H9 (cell line): ENCODE data around the gene SLC25A26. TPM values are rescaled to one million over a fixed set of nuclear protein-coding genes. Genes with fewer than 3 reads are reported as not detected.

Experiments
- DNase-seq: peaks from one replicate; pipeline ENCODE4 v3.0.0-alpha.2; 2017
- H2AFZ ChIP-seq: one replicate; pipeline ENCODE4 v1.6.1; 2013; ENCODE audit warnings: mild to moderate bottlenecking, low read length, control low read depth, moderate library complexity
- H2AK5ac ChIP-seq: 2 replicates; pipeline ENCODE4 v1.6.1; 2013; ENCODE audit warnings: low read length, control low read depth, mixed read lengths; ENCODE audit not compliant: insufficient read length
- H2BK120ac ChIP-seq: one replicate; pipeline ENCODE4 v1.6.1; 2013; ENCODE audit warnings: low read depth, mild to moderate bottlenecking, low read length, control low read depth, inconsistent platforms; ENCODE audit not compliant: poor library complexity, severe bottlenecking
- H2BK12ac ChIP-seq: 2 replicates; pipeline ENCODE4 v1.6.1; 2013; ENCODE audit warnings: low read length, control low read depth, mixed read lengths, low read depth; ENCODE audit not compliant: insufficient read length
- H2BK15ac ChIP-seq: 2 replicates; pipeline ENCODE4 v1.6.1; 2013; ENCODE audit warnings: low read depth, low read length, control low read depth
- H2BK20ac ChIP-seq: one replicate; pipeline ENCODE4 v1.6.1; 2013; ENCODE audit warnings: low read depth, mild to moderate bottlenecking, low read length, control low read depth, inconsistent platforms; ENCODE audit not compliant: poor library complexity, severe bottlenecking
- H2BK5ac ChIP-seq: 2 replicates; pipeline ENCODE4 v1.6.1; 2013; ENCODE audit warnings: low read length, control low read depth, mixed read lengths; ENCODE audit not compliant: insufficient read length
- H3K14ac ChIP-seq: 2 replicates; pipeline ENCODE4 v1.6.1; 2013; ENCODE audit warnings: low read length, control low read depth; ENCODE audit not compliant: insufficient read depth
- H3K18ac ChIP-seq: 2 replicates; pipeline ENCODE4 v1.6.1; 2013; ENCODE audit warnings: low read depth, mild to moderate bottlenecking, mixed read lengths, low read length, control low read depth; ENCODE audit not compliant: insufficient read length
- H3K23ac ChIP-seq: 2 replicates; pipeline ENCODE4 v1.6.1; 2013; ENCODE audit warnings: low read length, control low read depth, mixed read lengths, low read depth; ENCODE audit not compliant: insufficient read length
- H3K23me2 ChIP-seq: 2 replicates; pipeline ENCODE4 v1.6.1; 2013; ENCODE audit warnings: low read depth, mild to moderate bottlenecking, mixed read lengths, low read length, control low read depth; ENCODE audit not compliant: insufficient read length, poor library complexity, severe bottlenecking
- H3K27ac ChIP-seq: 2 replicates; pipeline ENCODE4 v1.5.1; 2013; ENCODE audit warnings: low read length, control low read depth, mixed read lengths, low read depth; ENCODE audit not compliant: insufficient read length
- H3K27me3 ChIP-seq: 2 replicates; pipeline ENCODE4 v1.6.1; 2013; ENCODE audit warnings: low read length, control low read depth, inconsistent platforms; ENCODE audit not compliant: insufficient read depth
- H3K4ac ChIP-seq: 2 replicates; pipeline ENCODE4 v1.6.1; 2013; ENCODE audit warnings: low read depth, mild to moderate bottlenecking, control low read depth, inconsistent platforms, low read length, moderate library complexity
- H3K4me1 ChIP-seq: 2 replicates; pipeline ENCODE4 v1.6.1; 2013; ENCODE audit warnings: low read length, control low read depth, inconsistent platforms; ENCODE audit not compliant: insufficient read depth
- H3K4me2 ChIP-seq: 2 replicates; pipeline ENCODE4 v1.6.1; 2013; ENCODE audit warnings: low read length, control low read depth, mixed read lengths; ENCODE audit not compliant: insufficient read length, insufficient read depth
- H3K56ac ChIP-seq: 2 replicates; pipeline ENCODE4 v1.6.1; 2013; ENCODE audit warnings: low read depth, mild to moderate bottlenecking, mixed read lengths, low read length, control low read depth; ENCODE audit not compliant: insufficient read length
- H3K79me1 ChIP-seq: 2 replicates; pipeline ENCODE4 v1.6.1; 2013; ENCODE audit warnings: low read depth, mild to moderate bottlenecking, moderate library complexity, low read length, control low read depth, inconsistent platforms; ENCODE audit not compliant: insufficient read depth, poor library complexity, severe bottlenecking
- H3K79me2 ChIP-seq: 2 replicates; pipeline ENCODE4 v1.6.1; 2013; ENCODE audit warnings: low read length, control low read depth, inconsistent platforms; ENCODE audit not compliant: insufficient read depth
- H3K9ac ChIP-seq: 2 replicates; pipeline ENCODE4 v1.6.1; 2013; ENCODE audit warnings: low read length, control low read depth, mixed read lengths; ENCODE audit not compliant: insufficient read length; ENCODE audit errors: extremely low read depth
- H3K9me3 ChIP-seq: one replicate; pipeline ENCODE4 v1.6.1; 2013; ENCODE audit warnings: low read depth, low read length, inconsistent platforms; ENCODE audit not compliant: control insufficient read depth
- H3T11ph ChIP-seq: one replicate; pipeline ENCODE4 v1.6.1; 2013; ENCODE audit warnings: mild to moderate bottlenecking, low read length, control low read depth, inconsistent platforms
- H4K20me1 ChIP-seq: one replicate; pipeline ENCODE4 v1.6.1; 2013; ENCODE audit not compliant: control insufficient read depth, insufficient read length, insufficient read depth
- H4K5ac ChIP-seq: 2 replicates; pipeline ENCODE4 v1.6.1; 2013; ENCODE audit warnings: low read depth, mild to moderate bottlenecking, mixed read lengths, low read length, control low read depth; ENCODE audit not compliant: insufficient read length
- H4K8ac ChIP-seq: replicated peaks from 2 replicates; pipeline ENCODE4 v1.6.1; 2013; ENCODE audit warnings: low read length, control low read depth, mixed read lengths, low read depth; ENCODE audit not compliant: insufficient read length
- H4K91ac ChIP-seq: 2 replicates; pipeline ENCODE4 v1.6.1; 2013; ENCODE audit warnings: low read depth, mild to moderate bottlenecking, moderate library complexity, mixed read lengths, low read length, control low read depth; ENCODE audit not compliant: insufficient read length
- H3K27ac Mint-ChIP-seq, 3 experiments: 2 replicates in 2 of 3; 3 replicates in 1 of 3; pipeline ENCODE4 v1.8.0; 2020 to 2021; ENCODE audit warnings: mixed read lengths in 3 of 3, mild to moderate bottlenecking in 1 of 3, moderate library complexity in 1 of 3
- H3K27me3 Mint-ChIP-seq: 2 replicates; pipeline ENCODE4 v1.8.0; 2021; ENCODE audit warnings: low read depth, mild to moderate bottlenecking, moderate library complexity, mixed read lengths
- H3K36me3 Mint-ChIP-seq, 3 experiments: 2 replicates in 2 of 3; 3 replicates in 1 of 3; pipeline ENCODE4 v1.8.0; 2020 to 2021; ENCODE audit warnings: low read depth in 3 of 3, mixed read lengths in 3 of 3; ENCODE audit not compliant: insufficient read depth in 1 of 3
- H3K4me1 Mint-ChIP-seq, 2 experiments: 2 replicates each; pipeline ENCODE4 v1.8.0; 2020; ENCODE audit warnings: mixed read lengths in 2 of 2
- H3K4me3 Mint-ChIP-seq, 2 experiments: 2 replicates in 1 of 2; 3 replicates in 1 of 2; pipeline ENCODE4 v1.8.0; 2020 to 2021; ENCODE audit warnings: mild to moderate bottlenecking in 2 of 2, mixed read lengths in 2 of 2, moderate library complexity in 1 of 2
- H3K9me3 Mint-ChIP-seq, 2 experiments: 2 replicates in 1 of 2; 3 replicates in 1 of 2; pipeline ENCODE4 v1.8.0; 2020; ENCODE audit warnings: mild to moderate bottlenecking in 2 of 2, mixed read lengths in 2 of 2, moderate library complexity in 1 of 2
- CTCF ChIP-seq: fragments of 200-600 bp; sonication (generic); conservative IDR thresholded peaks from 3 replicates; pipeline ENCODE4 v1.8.0; 2021; ENCODE audit warnings: antibody characterized with exemption, mild to moderate bottlenecking
- WGBS: extraction: QIAGEN DNeasy Blood & Tissue Kit; methylation state at CpG from one replicate; pipeline ENCODE4 v1.1.7; 2013; ENCODE audit warnings: missing lambda C conversion rate, low lambda C conversion rate, mixed read lengths; ENCODE audit not compliant: insufficient read length; ENCODE audit errors: extremely low coverage; 5-methylcytosine and 5-hydroxymethylcytosine counted together
- total RNA-seq: library from RNA; stranded (reverse); gene quantifications from 2 replicates; pipeline ENCODE4 v1.2.1, GENCODE V29; 2021

The SLC25A26 gene
- total RNA-seq, 1 experiment from 2014 or later = 30.2 TPM

- Mint-ChIP-seq H3K27me3 (no peaks in the 10 kb centered on the region; the same call in 1 of the 2 replicates), H3K27ac (peak overlapping the region in 1 of 3 experiments; percentile 54; a peak in 2 of 7 replicates), H3K36me3 (peaks cover 40 to 79% (median 62%) of the 10 kb centered on the region in 3 experiments), H3K4me1 (peaks cover 54 to 56% of the 10 kb centered on the region in 2 experiments), H3K9me3 (peaks cover 31 to 36% of the 10 kb centered on the region in 2 experiments), H3K4me3 (no peak overlapping the region)
- H2BK12ac ChIP-seq = no peak overlapping the region
- TF ChIP-seq CTCF = no peak
- H4K8ac ChIP-seq = no peak overlapping the region
- peaks cover 13% of the 10 kb centered on the region for H3K9me3 ChIP-seq
- H3K27me3 ChIP-seq = no peaks in the 10 kb centered on the region
- H3T11ph ChIP-seq = no peak overlapping the region
- no peak overlapping the region for H3K23ac ChIP-seq
- no peak overlapping the region for H3K27ac ChIP-seq
- no peaks in the 10 kb centered on the region for H3K23me2 ChIP-seq
- H3K79me2 ChIP-seq = peaks cover 40% of the 10 kb centered on the region
- no peaks in the 10 kb centered on the region for H4K20me1 ChIP-seq
- H3K4me2 ChIP-seq = no peak overlapping the region
- no peak overlapping the region for H3K14ac ChIP-seq
- H3K9ac ChIP-seq = no peak overlapping the region
- no peak overlapping the region for H2AK5ac ChIP-seq
- H2BK5ac ChIP-seq = no peak overlapping the region
- no peak overlapping the region for H4K5ac ChIP-seq
- H2BK15ac ChIP-seq = no peak overlapping the region
- no peak overlapping the region for H2AFZ ChIP-seq
- peaks cover 16% of the 10 kb centered on the region for H3K4me1 ChIP-seq
- WGBS = no CpG with 5 or more reads among the region's 1 CpG
- H2BK20ac ChIP-seq = no peak overlapping the region
- H3K56ac ChIP-seq = no peak overlapping the region
- H4K91ac ChIP-seq = no peak overlapping the region
- H3K4ac ChIP-seq = no peak overlapping the region
- H2BK120ac ChIP-seq = no peak overlapping the region
- DNase-seq = no peak
- H3K79me1 ChIP-seq = peaks cover 29% of the 10 kb centered on the region
- no peak overlapping the region for H3K18ac ChIP-seq
Observed at GRCh38 chr3:66426135-66426534, 205.3 kb downstream of the SLC25A26 start.
